PC-9 (cell line): ENCODE data around the gene RNF20. TPM values are rescaled to one million over a fixed set of nuclear protein-coding genes. Genes with fewer than 3 reads are reported as not detected.

Source experiments
- BruUV-seq: library from RNA; stranded (reverse); fragments of 400-500 nt; replicated peaks from 2 replicates; lab custom pipeline; 2021; lab: Mats Ljungman, UMichigan
- CTCF ChIA-PET: fragments of 300-600 bp; sonication (Branson Sonifier 250); formaldehyde crosslinking; loops from one replicate; lab custom pipeline; 2022; ENCODE audit warnings: antibody characterized with exemption; lab: Charles Lee
- POLR2A ChIA-PET: fragments of 300-600 bp; sonication (Branson Sonifier 250); formaldehyde crosslinking; loops from one replicate; lab custom pipeline; 2022; ENCODE audit warnings: antibody characterized with exemption; ENCODE audit not compliant: unreplicated experiment; lab: Charles Lee
- DNase-seq, 2 experiments: peaks; one replicate each; pipeline versions ENCODE4 v3.0.0 to v3.0.0-alpha.2; 2015 to 2022; ENCODE audit warnings: mixed read lengths in 1 of 2
- H2AFZ ChIP-seq: fragments of 200-600 bp; sonication (generic); 2 replicates; pipeline ENCODE4 v1.8.1; 2017; ENCODE audit warnings: antibody characterized with exemption
- H3F3A ChIP-seq: fragments of 200-600 bp; sonication (generic); 2 replicates; pipeline ENCODE4 v1.8.1; 2017; ENCODE audit warnings: antibody characterized with exemption, mild to moderate bottlenecking, low read depth; ENCODE audit not compliant: insufficient read depth
- H3K27ac ChIP-seq: fragments of 200-600 bp; sonication (generic); 2 replicates; pipeline ENCODE4 v1.6.1; 2016; ENCODE audit warnings: mixed run types
- H3K27me3 ChIP-seq: fragments of 200-600 bp; sonication (generic); 2 replicates; pipeline ENCODE4 v1.6.1; 2016; ENCODE audit warnings: low read depth, mixed run types; ENCODE audit not compliant: insufficient read depth
- H3K36me3 ChIP-seq: fragments of 200-600 bp; sonication (generic); 2 replicates; pipeline ENCODE4 v1.6.1; 2016; ENCODE audit warnings: low read depth, mixed run types
- H3K4me1 ChIP-seq: fragments of 200-600 bp; sonication (generic); replicated peaks from 2 replicates; pipeline ENCODE4 v1.6.1; 2016; ENCODE audit warnings: mixed run types; ENCODE audit not compliant: insufficient read depth
- H3K4me2 ChIP-seq: fragments of 200-600 bp; sonication (generic); 2 replicates; pipeline ENCODE4 v1.6.1; 2017; ENCODE audit warnings: mixed run types
- H3K4me3 ChIP-seq: fragments of 200-600 bp; sonication (generic); 2 replicates; pipeline ENCODE4 v1.6.1; 2016; ENCODE audit warnings: mixed run types
- H3K79me2 ChIP-seq: fragments of 200-600 bp; sonication (generic); 2 replicates; pipeline ENCODE4 v1.6.1; 2017; ENCODE audit warnings: low read depth, mixed run types
- H3K9me2 ChIP-seq: fragments of 200-600 bp; sonication (generic); 2 replicates; pipeline ENCODE4 v1.8.1; 2017; ENCODE audit warnings: mild to moderate bottlenecking; ENCODE audit not compliant: insufficient read depth
- H3K9me3 ChIP-seq: fragments of 200-600 bp; sonication (generic); 2 replicates; pipeline ENCODE4 v1.8.1; 2016; ENCODE audit warnings: low read depth; ENCODE audit not compliant: insufficient read depth
- H4K20me1 ChIP-seq: fragments of 200-600 bp; sonication (generic); 2 replicates; pipeline ENCODE4 v1.8.1; 2017; ENCODE audit not compliant: insufficient read depth
- CTCF ChIP-seq: fragments of 200-600 bp; sonication (generic); conservative IDR thresholded peaks from 2 replicates; pipeline ENCODE4 v1.6.1; 2017; ENCODE audit warnings: mixed run types, antibody characterized with exemption, mild to moderate bottlenecking, moderate library complexity
- EZH2 ChIP-seq: fragments of 200-600 bp; sonication (generic); IDR thresholded peaks from 2 replicates; pipeline ENCODE4 v1.8.0; 2017; ENCODE audit warnings: antibody characterized with exemption, low read depth
- intact Hi-C: fragments of 100-400 bp; cut with micrococcal nuclease; formaldehyde crosslinking; loops from one replicate; pipeline ENCODE4 v1.10.0; 2022; ENCODE audit not compliant: unreplicated experiment
- total RNA-seq: library from RNA; stranded (reverse); gene quantifications from 2 replicates; pipeline ENCODE4 v1.2.3, GENCODE V29; 2021

RNF20 gene
- total RNA-seq, 1 experiment from 2014 or later = 55.8 TPM

- H3K27me3 ChIP-seq = peaks cover 29% of the 10 kb centered on the region
- no peak overlapping the region for H2AFZ ChIP-seq
- no peaks in the 10 kb centered on the region for H3K4me1 ChIP-seq
- no peaks in the 10 kb centered on the region for H3K9me2 ChIP-seq
- no peak overlapping the region for H3K4me3 ChIP-seq
- no peaks in the 10 kb centered on the region for H4K20me1 ChIP-seq
- BruUV-seq = no TSS peak
- no peak for TF ChIP-seq CTCF
- TF ChIP-seq EZH2 = no peak
- DNase-seq = no peak
- intact Hi-C loops = loop anchor here (5.0 kb wide), 2 partner anchors 123 to 193 kb away; no protein-coding TSS in a partner anchor
- H3K36me3 ChIP-seq = no peaks in the 10 kb centered on the region
- POLR2A ChIA-PET = interaction anchor here (0.6 kb wide), 1 partner anchor 28 kb away, joined by 4 read pairs; no protein-coding TSS in a partner anchor
- H3K27ac ChIP-seq = no peak overlapping the region
- no peaks in the 10 kb centered on the region for H3K9me3 ChIP-seq
- H3F3A ChIP-seq = no peaks in the 10 kb centered on the region
- CTCF ChIA-PET = no interaction called here
- no peak overlapping the region for H3K4me2 ChIP-seq
- H3K79me2 ChIP-seq = no peaks in the 10 kb centered on the region
Observed at GRCh38 chr9:101604296-101604695, 70.6 kb downstream of the RNF20 start.

- CTCF ChIA-PET = no interaction called here
- H3K79me2 ChIP-seq = no peaks in the 10 kb centered on the region
- POLR2A ChIA-PET = no interaction called here
- DNase-seq = no peak
- BruUV-seq = no TSS peak
- no peak overlapping the region for H3K4me3 ChIP-seq
- H3K4me1 ChIP-seq = no peaks in the 10 kb centered on the region
- H3K9me2 ChIP-seq = no peaks in the 10 kb centered on the region
- H3K27me3 ChIP-seq = peaks cover 29% of the 10 kb centered on the region
- H4K20me1 ChIP-seq = no peaks in the 10 kb centered on the region
- no peaks in the 10 kb centered on the region for H3F3A ChIP-seq
- intact Hi-C loops = no loop called here
- H2AFZ ChIP-seq = no peak overlapping the region
- no peak for TF ChIP-seq EZH2
- no peak for TF ChIP-seq CTCF
- no peaks in the 10 kb centered on the region for H3K36me3 ChIP-seq
- no peak overlapping the region for H3K4me2 ChIP-seq
- no peaks in the 10 kb centered on the region for H3K9me3 ChIP-seq
- H3K27ac ChIP-seq = no peak overlapping the region
Observed at GRCh38 chr9:101605547-101605946, 71.9 kb downstream of the RNF20 start.

Other genes with a start within 250 kb of the RNF20 start
- not detected in 2 replicates for gene BAAT, start 148.8 kb upstream of the RNF20 start, total RNA-seq
- 7.6 and 11.9 TPM in 2 replicates for gene MRPL50, start 135.2 kb upstream of the RNF20 start, total RNA-seq
- gene ZNF189, start 135.0 kb upstream of the RNF20 start, total RNA-seq = 5.9 and 9.4 TPM in 2 replicates
- not detected in 2 replicates for gene ALDOB, start 98.1 kb upstream of the RNF20 start, total RNA-seq
- gene PPP3R2, start 61.1 kb downstream of the RNF20 start, total RNA-seq = not detected in 2 replicates
- not detected in 2 replicates for gene GRIN3A, start 204.8 kb downstream of the RNF20 start, total RNA-seq